ENCODE results near the gene SETD1A.

SETD1A gene

DNA sequence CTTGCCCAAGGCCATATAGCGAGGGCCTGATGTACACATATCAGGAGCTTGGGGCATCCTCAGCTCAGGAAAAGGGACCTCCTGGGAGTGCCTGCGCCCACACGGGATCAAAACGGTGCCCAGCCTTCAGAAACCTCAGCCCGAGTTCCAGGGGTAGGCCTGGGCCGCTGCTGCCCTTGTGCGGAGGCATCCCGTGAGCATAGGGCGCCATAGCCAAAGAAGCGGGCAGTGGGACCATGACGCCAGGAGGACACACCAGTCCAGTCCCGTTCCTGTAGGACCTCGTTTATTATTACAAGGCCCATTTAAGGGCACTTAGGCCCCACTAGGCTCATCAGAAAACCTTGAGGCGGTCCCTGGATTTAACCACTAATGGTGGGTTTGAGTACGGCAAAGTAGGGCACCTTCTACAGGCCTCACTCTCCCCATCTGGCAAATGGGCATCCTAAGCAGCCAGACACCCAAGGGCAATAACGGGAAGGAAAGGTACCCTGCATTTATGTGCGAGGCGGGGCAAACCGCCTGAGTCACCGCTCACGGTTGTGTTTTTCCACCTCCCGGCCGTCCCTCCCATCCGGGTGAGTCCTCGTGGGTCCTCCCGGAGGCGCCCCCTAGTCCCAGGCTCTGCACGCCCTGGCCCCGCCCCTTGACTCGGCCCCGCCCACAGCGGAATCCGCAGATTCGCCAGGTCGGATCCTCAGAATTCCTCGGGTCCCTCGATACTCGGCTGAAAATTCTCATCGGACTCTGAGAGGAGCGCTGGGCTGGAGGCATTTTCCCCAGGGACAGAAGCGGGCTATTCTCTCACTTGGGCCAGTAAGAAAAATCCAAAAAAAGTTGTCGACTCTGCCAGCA is 726 bp upstream of the SETD1A start:
- DNase-seq: peak; percentile 86

DNA sequence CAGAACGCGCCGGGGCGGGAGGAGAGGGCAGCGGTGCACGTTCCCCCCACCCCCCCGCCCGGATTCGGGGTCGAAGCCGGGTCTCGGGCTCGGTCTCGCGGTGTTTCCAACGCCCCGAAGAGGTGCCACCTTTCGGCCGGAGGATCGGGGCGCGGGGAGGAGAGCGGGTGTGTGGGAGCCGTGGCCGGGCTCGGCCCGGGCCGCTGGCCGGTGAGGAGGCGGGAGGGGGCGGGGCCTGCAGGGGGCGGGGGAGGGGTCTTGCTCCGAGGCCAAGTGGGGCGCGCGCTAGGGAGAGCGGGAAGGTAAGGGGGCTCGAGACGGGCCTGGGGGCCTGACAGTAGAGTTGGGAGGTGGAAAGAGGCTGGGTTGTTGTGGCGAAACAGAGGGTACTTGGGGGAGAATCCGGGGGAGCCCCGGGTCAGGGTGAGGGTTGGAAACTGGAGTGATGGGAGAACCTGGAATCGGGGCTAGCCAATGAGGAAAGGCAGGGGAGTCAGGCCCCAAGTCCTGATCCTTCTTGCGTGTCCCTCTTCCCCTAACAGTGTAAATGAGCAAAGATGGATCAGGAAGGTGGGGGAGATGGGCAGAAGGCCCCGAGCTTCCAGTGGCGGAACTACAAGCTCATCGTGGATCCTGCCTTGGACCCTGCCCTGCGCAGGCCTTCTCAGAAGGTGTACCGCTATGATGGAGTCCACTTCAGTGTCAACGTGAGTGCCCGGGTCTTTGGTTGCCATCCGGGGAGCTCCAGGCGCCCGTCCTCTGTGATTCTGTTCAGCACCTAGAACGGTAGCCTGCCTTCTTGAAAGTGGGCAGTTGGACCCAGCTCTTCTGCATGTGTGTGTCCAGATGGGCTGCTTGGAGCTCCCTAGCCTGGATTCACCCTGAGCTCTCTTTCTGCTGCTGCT is 873 bp downstream of the SETD1A start:
- DNase-seq: peak; percentile 76

DNA sequence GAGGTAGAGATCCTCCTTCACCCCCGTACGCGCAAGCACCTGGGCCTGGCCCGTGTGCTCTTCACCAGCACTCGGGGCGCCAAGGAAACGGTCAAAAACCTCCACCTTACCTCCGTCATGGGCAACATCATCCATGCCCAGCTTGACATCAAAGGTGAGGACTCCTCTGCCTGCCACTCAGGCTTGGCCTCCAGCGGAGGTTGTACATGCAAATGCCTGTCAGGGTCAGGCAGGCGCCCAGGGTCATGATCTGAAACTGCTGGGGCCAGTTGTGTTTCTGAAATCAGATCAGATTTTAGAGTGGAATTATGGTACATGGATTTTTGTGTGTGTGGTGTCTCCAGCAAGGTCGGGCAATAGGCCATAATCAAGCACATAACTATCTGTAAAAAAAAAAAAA is 3.8 kb downstream of the SETD1A start:
- DNase-seq: no peak

DNA sequence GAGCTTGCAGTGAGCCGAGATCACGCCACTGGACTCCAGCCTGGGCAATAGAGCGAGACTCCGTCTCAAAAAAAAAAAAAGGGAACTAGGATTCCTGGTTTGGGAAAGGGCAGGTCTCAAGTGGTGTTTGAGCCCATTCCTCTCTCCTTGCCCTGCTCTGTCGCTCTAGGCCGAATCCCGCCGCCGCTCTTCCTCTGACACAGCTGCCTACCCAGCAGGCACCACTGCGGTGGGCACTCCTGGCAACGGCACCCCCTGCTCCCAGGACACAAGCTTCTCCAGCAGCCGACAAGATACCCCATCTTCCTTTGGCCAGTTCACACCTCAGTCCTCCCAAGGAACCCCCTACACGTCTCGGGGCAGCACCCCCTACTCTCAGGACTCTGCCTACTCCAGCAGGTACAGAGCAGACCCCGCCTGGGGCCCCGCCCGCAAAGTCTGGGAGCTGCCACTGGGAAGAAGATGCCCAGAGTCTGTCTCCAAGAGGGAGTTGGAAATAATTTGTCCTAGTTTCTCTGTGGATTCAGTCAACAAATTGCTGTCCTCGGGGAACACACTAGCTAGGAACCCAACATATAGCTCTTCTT is 6.5 kb downstream of the SETD1A start:
- DNase-seq: no peak

DNA sequence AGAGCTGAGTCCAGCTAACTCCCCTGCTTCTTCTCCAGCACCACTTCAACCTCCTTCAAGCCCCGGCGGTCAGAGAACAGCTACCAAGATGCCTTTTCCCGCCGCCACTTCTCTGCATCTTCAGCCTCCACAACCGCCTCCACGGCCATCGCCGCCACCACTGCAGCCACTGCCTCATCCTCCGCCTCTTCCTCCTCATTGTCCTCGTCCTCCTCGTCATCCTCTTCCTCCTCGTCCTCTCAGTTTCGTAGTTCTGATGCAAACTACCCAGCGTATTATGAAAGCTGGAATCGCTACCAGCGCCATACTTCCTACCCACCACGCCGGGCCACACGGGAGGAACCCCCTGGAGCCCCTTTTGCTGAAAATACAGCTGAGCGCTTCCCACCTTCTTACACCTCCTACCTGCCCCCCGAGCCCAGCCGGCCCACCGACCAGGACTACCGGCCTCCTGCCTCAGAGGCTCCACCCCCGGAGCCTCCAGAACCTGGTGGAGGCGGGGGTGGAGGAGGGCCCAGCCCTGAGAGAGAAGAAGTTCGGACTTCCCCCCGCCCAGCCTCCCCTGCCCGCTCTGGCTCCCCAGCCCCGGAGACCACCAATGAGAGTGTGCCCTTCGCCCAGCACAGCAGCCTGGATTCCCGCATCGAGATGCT is 7.1 kb downstream of the SETD1A start:
- no peak for DNase-seq

DNA sequence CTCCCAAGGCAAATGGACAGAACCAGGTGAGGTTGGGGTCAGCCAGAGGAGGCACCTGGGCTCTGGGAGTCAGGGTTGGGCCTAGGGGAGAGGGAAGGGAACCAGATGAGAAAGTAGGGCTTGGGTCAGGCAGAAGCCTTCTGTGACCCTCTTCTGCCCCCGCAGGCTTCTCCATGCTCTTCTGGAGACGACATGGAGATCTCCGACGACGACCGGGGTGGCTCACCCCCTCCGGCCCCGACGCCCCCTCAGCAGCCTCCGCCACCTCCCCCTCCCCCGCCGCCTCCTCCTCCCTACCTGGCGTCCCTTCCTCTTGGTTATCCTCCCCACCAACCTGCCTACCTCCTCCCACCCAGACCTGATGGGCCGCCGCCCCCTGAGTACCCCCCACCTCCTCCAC is 7.9 kb downstream of the SETD1A start:
- no peak for DNase-seq

DNA sequence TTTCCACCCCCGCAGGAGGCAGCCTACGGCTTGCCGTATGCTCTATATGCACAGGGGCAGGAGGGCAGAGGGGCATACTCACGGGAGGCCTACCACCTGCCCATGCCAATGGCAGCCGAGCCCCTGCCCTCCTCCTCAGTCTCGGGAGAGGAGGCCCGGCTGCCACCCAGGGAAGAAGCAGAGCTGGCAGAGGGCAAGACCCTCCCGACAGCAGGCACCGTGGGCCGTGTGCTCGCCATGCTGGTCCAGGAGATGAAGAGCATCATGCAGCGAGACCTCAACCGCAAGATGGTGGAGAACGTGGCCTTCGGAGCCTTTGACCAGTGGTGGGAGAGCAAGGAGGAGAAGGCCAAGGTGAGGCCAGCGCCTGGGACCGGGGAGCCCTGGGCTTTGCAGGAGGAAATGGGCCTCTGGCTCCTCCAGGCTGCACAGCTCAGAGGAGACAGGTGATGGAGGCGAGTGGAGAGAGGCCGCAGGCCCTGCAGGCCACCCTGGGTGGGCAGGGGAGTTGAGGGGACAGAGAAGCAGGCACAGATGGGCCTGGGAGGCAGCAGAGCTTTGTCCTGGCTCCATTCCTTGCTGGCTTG is 8.6 kb downstream of the SETD1A start:
- no peak for DNase-seq

DNA sequence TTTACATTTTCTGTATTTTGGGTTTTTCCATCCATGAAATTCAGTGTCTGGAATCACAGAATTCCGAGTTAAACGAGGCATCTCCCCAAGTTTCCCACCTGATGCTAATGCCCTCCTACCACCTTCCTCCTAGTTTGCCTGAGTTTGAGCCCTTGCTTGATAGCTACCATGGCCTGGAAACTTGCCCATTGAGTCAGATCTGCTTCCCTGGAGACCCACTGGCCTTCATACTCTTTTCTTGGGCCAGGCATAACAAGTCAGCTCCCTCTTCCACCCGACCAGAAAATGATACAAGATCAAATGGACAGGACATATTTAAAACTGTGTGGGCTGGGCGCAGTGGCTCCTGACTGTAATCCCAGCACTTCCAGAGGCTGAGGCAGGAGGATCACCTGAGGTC is 10.2 kb downstream of the SETD1A start:
- no peak for DNase-seq

DNA sequence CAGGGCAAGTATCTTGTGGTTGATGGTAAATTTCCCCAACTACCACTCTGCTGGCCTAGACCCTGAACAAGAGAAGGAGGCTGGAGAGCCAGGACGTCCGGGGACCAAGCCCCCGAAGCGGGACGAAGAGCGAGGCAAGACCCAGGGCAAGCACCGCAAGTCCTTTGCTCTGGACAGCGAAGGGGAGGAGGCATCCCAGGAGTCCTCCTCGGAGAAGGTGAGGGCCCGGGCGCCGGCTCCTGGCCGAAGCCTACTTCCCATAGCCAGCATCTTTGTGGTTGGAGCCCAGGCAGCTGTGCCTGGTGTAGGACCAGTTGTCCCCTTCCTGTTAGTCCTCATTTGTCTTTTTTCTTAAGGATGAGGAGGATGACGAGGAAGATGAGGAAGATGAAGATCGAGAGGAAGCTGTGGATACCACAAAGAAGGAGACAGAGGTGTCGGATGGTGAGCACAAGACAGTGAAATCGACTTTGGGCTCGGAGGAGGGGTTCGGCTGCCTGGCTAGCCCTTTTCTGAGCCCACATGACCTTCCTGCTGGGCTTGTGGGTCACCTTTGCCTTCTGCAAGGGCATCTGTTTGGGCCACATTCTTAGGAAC is 11.8 kb downstream of the SETD1A start:
- no peak for DNase-seq

DNA sequence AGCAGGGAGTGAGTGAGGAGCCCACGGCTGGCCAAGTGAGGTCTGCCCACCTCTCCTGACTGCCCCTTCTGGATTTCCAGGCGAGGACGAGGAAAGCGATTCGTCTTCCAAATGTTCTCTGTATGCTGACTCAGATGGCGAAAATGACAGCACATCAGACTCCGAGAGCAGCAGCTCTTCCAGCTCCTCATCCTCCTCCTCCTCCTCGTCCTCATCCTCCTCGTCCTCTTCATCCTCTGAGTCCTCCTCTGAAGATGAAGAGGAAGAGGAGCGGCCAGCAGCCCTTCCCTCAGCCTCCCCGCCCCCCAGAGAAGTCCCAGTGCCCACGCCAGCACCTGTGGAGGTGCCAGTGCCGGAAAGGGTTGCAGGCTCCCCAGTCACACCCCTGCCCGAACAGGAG is 13.7 kb downstream of the SETD1A start:
- DNase-seq: no peak

DNA sequence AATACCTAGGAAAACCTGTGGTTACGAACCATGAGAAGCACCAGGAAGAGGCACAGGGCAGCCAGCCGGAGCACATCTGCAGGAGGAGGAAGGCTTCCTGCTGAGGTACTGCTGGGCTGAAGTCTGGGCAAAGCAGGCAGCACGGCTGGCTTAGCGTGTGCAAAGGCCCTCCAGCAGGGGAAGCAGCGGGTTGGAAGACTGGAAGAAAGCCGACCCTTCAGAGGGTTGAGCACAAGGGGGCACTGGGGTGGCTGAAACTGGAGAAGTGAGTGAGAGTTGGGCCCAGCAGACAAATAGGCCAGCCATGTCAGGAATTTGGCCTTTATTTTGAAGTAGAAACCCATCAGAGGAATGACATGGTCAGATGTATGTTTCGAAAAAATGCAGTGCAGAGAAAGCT is 15.3 kb downstream of the SETD1A start:
- DNase-seq: no peak

DNA sequence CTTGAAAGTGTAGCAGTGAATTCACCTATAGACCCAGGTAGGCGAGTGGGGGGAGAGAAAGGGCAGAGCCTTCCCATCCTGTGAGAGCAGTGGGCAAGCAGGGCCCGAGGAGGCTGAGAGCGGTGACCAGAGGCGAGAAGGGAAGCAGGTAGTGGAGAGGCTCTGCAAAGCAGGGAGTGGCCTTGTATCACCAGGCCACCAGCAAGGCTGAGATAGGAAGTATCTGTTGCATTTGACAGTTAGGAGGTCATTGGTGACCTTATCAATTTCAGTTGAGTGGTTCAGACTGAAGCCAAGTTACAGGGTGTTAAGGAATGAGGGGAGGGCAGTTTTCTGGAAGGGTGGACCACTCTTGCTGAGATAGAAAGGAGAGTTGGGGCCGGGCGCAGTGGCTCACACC is 16.8 kb downstream of the SETD1A start:
- no peak for DNase-seq

DNA sequence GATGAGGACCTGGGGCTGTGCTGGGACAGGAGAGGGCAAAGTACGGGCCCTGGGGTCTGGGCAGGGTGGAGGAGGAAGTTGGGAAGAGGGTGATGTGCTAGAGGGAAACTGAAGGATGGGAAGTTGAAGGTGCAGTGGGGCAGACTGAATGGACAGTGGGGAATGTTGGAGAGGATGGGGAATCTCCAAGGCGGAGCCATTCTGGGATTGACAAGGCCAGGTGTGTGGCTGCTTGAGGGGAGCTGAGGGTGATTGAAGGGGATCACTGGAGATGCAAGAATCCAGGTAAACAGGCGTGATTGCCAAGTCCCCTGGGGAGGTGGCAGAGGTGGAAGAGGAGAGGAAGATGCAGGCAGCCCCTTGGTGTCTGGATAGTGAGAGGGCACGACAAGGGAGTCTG is 18.9 kb downstream of the SETD1A start:
- no peak for DNase-seq

DNA sequence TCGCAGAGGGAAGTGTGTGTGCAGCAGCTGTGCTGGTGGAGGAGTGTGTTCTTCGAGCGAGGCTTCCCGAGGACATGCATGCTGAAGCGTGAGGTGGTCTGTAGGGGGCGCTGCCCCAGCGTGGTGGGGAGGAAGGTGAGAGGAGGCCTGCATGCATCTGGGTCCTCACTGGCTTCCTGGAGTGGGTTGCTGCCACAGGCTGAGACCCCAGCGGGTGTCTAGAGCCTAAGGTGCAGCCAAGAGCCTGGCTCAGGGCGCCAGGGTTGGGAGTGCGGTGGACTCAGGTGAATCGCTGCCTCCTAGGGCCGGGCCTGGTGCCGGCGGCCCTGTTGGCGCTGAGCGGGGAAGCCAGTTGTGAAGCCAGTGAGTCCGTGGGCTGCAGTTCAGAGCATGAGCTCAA is 19.9 kb downstream of the SETD1A start:
- DNase-seq: no peak

DNA sequence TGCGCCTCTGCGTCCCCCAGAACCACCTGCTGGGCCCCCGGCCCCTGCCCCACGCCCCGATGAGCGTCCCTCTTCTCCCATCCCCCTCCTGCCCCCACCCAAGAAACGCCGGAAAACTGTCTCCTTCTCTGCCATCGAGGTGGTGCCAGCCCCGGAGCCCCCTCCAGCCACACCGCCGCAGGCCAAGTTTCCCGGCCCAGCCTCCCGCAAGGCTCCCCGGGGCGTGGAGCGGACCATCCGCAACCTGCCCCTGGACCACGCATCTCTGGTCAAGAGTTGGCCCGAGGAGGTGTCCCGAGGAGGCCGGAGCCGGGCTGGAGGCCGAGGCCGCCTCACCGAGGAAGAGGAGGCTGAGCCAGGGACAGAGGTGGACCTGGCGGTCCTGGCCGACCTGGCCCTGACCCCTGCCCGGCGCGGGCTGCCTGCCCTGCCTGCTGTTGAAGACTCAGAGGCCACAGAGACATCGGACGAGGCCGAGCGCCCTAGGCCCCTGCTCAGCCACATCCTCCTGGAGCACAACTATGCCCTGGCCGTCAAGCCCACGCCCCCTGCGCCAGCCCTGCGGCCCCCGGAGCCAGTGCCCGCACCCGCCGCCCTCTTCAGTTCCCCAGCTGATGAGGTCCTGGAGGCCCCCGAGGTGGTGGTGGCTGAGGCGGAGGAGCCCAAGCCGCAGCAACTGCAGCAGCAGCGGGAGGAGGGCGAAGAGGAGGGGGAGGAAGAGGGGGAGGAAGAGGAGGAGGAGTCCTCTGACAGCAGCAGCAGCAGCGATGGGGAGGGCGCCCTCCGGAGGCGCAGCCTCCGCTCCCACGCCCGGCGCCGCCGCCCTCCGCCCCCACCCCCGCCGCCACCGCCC is 21.8 kb downstream of the SETD1A start:
- no peak for DNase-seq

DNA sequence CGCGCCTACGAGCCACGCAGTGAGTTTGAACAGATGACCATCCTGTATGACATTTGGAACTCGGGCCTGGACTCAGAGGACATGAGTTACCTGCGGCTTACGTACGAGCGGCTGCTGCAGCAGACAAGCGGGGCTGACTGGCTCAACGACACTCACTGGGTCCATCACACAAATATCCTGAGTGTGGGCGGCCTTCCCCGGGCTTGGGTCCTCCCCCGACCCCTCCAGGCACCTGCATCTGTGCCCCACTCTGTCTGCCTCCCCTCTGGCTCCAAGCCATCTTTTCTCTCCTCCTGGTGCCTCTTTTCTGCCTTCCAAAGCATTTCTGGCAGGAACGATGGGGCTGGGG is 22.4 kb downstream of the SETD1A start:
- DNase-seq: no peak

DNA sequence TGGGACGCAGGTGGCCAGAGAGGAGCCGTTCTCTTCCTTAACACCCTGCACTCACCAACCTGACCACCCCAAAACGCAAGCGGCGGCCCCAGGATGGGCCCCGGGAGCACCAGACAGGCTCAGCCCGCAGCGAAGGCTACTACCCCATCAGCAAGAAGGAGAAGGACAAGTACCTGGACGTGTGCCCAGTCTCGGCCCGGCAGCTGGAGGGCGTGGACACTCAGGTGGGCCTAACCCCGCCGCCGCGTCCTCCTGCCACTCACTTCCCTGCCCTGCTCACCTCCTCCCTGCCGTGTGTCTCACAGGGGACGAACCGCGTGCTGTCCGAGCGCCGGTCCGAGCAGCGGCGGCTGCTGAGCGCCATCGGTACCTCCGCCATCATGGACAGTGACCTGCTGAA is 22.9 kb downstream of the SETD1A start:
- no peak for DNase-seq

DNA sequence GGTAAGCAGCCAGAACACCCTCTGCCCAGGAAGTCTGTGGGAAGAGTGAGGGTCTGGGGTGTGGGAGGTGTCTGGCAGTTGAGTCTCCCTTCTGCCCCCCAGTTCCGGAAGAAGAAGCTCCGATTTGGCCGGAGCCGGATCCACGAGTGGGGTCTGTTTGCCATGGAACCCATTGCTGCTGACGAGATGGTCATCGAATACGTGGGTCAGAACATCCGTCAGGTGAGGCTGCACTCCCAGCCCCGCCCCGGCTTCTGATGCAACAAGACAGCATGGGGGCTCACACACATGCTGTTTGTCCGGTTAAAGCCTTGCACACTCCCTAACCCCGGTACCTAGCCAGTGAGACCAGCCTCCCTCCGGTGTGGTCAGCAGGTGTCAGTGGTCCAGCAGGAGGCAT is 23.4 kb downstream of the SETD1A start:
- DNase-seq: no peak

DNA sequence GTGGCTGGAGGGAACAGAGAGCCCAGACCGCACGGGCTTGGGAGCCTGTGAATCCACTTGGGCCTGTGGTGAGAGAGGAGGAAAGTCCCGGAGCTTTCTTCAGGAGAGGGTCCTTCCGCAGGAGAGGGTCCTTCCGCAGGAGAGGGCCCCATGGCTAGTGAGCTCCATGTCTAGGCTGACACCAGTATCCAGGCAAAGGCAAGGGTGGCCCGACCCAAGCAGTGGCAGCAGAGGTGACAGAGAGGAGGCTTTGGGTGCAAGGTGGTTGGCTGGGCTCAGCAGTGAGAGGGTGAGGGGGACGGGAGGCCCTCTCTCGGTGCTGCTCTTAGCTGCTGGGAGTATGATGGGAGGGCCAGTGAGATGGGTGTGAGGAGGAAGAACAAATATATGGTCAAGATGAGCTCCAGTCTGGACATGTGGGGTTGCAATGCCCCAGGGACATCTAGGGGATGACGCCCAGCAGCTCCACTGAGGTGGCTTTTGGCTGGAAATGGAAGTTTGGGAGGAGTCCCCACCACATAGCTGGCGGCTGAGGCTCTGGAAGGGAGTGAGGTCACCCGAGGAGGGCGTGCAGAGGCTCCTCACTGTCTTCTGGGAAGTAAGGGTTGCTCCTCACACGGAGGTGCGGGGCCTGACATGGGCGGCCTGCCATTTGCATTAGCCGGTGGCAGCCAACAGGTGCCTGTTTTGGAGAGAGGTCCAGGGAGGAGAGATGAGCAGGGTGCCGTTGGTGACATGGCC is 25.2 kb downstream of the SETD1A start:
- DNase-seq: no peak

DNA sequence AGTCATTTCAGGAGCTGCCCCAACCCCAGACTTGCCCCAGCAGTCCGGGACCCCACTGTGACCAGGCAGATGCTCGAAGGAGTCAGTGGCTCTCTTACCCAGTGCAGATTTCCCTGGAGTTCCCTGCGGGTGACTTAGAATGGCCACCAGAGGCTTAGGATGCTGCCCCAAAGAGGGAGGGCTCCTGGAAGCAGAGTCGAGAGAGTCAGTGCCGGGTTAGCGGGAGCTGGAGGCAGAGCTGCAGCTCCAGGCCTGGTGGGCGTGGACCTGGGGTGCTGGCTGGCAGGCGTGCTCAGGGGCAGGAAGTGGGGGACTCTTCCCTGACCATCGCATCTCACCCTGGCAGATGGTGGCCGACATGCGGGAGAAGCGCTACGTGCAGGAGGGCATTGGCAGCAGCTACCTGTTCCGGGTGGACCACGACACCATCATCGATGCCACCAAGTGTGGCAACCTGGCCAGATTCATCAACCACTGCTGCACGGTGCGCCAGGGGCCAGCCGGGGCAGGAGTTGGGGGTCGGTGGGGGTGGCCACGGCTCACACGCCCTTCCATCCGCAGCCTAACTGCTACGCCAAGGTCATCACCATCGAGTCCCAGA is 25.8 kb downstream of the SETD1A start:
- DNase-seq: no peak

Data from T1000 (cell line).